Measurements from ENCODE around the gene FBXL13.

The FBXL13 gene

DNA sequence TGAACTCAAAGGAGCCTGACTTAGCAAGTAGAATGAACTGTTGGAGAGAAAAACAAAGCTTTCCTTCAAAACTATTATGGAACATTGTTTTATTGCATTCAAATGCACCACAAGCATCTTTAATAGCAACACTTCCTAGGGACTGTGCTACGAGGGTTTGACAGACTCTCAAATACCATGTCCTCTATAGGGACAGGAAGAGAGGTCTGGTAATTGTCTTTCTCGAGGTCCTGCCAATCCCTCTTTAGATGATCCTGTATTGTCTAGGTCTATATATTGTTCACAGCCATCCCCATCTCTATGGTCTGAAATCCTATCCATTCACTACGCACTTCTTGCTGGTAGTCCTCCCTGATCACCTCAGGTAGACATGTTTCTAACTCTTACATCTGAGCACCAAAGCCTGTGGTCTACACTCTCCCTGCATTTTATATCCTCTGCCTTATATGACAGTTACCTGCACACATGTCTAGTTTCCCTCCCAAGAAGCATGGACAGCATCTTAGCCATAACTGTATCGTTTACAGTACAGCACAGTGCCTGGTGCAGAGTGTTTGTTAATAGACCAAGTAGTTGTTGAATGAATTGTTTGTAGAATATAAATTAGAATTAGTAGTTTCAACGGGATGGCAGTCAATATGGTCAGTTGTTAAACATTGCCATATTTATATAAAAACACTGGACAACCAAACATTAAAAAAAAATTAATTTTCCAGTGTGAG lies 183.5 kb downstream of the FBXL13 start:
- no peak for DNase-seq

- no peak for DNase-seq
These were observed 184.2 kb downstream of the FBXL13 start for GRCh38 chr7:102890292-102890970.

DNA sequence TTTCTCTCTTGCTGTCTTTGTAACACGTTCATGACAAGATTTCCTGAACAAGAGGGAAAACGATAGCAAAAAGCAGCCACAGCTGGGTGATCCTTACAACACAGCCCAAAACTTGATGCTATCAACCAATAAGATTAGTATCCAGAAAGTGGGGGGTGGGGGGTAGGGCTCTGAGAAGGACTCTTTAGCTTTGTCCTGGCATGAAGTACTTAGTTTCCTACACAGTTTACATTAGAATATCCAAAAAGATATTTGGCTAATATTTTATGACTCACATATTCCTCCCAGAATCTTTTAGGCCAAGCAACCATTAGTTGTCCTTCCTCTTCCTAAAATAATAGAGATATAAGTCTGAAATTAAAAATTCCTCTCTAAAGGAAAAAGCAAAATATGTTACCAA lies 184.7 kb downstream of the FBXL13 start:
- no peak for DNase-seq

- DNase-seq = no peak
These were observed 185.9 kb downstream of the FBXL13 start for GRCh38 chr7:102888561-102889233.

GRCh38 chr7:102883098-102883860 lies 191.3 kb downstream of the FBXL13 start:
- DNase-seq = no peak

- peak; percentile 1 for DNase-seq
These were observed 198.8 kb downstream of the FBXL13 start for GRCh38 chr7:102875700-102876295.

DNA sequence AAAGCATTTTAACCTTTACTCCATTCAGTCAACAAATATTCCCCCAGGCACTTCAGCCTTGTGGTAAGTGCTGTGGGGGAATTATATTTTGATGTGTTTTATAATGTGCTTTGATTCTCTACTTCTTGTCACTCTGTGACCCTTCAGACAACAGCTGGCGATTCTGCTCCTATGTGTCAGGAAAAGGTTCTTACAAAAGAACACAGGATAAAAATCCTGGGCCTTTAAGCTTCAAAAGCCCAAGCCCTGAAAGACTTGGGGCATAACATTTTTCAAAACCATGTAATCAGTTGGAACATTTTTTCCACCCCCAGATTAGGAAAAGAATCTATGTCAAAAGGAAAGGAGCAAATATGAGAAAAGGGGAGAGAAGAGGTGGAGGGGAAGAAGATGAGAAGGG lies 199.6 kb downstream of the FBXL13 start:
- no peak for DNase-seq

DNA sequence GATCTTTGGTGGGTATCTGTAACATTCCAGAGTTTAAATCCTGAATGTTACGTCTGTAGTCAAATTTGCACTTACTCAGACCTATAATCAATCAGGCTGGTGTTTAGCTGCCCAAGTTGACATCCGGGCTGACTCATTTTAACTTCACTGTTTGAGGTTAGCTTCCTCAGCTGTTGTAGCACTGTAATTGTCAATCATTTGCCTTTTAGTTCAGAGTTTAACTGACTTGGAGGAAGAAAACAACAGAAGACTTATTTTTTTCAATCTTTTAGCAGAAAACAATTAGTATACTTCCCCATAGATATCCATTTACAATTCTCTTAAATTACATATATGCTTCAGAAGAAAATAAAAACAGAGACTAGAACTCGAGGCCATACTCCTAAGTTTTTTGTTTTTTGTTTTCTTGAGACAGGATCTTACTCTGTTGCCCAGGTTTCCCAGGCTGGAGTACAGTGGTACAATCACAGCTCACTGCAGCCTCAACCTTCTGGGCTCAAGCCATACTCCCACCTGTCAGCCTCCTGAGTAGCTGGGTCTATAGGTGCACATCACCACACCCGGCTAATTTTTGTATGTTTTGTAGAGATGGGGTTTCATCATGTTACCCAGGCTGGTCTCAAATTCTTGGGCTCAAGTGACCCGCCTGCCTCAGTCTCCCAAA lies 200.3 kb downstream of the FBXL13 start:
- no peak for DNase-seq

- DNase-seq = no peak
These were observed 201.0 kb downstream of the FBXL13 start for GRCh38 chr7:102873470-102874165.

- no peak for DNase-seq
These were observed 202.1 kb downstream of the FBXL13 start for GRCh38 chr7:102872460-102872859.

- no peak for DNase-seq
These were observed 205.4 kb downstream of the FBXL13 start for GRCh38 chr7:102869195-102869594.

GRCh38 chr7:102866535-102867215 lies 207.9 kb downstream of the FBXL13 start:
- DNase-seq = no peak

DNA sequence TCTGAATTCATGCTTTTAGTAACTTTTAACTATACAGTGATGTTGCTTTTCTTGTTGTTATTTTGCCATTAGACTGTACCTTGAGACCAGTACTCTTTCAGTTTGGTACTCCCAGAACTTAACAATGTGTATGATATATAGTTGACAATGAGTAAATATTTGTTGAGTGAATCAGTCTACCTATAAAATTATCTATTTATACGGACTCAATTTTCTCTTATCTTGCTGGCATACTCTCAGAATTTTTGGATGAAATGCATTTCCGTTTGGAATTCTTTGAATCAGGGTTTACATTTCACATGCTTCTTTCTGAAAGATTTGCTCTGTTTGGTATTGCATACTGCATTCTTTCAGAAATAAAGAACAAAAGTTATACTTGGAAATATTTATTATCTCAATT lies 209.6 kb downstream of the FBXL13 start:
- DNase-seq = no peak

- DNase-seq = no peak
These were observed 214.2 kb downstream of the FBXL13 start for GRCh38 chr7:102860351-102860811.

- DNase-seq = no peak
These were observed 214.8 kb downstream of the FBXL13 start for GRCh38 chr7:102859799-102860125.

DNA sequence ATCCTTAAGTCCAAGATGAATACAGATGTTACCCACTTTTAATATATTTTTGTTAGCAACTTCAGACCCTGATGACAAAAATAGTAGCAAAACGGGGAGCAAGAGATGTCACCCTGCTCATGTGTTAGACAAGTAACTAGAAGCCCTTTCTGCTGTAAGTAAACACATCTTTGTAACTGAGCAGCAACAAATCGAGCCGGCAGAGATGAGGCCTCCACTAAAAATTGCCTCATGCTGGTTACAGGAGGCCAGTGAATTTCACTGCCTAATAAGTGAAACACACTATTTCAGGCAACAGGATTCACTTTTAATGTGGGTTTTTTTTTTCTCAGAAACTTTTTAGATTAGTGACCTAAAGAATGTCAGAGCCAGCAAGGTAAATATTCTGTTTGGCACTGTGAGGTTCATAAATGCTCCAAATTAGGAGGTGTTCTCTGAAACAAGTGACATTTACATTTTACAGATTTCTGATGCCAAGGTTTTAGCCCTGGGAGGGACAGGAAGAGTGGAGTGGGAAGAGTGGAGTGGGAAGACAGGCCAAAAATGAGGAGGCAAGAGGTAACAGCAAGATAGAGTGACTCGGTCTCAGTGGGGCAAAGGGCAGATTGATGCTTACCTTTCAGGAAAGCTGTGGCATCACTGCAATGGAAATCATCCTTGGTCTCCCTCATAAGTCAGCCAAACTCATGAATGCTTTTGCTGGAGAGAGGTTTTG lies 215.4 kb downstream of the FBXL13 start:
- DNase-seq = no peak

- DNase-seq = no peak
These were observed 218.6 kb downstream of the FBXL13 start for GRCh38 chr7:102856036-102856435.

GRCh38 chr7:102849538-102849937 lies 225.1 kb downstream of the FBXL13 start:
- no peak for DNase-seq

GRCh38 chr7:102849079-102849478 lies 225.5 kb downstream of the FBXL13 start:
- no peak for DNase-seq

GRCh38 chr7:102845346-102845745 lies 229.2 kb downstream of the FBXL13 start:
- no peak for DNase-seq
